H1 (cell line): Measurements from ENCODE around the gene MTIF2. TPM values are rescaled to one million over a fixed set of nuclear protein-coding genes. Genes with fewer than 3 reads are reported as not detected.

Experiments used
- CTCF ChIA-PET: fragments of 300-600 bp; sonication (Branson Sonifier 250); formaldehyde crosslinking; loops from one replicate; lab custom pipeline; 2021; ENCODE audit not compliant: partially characterized antibody; lab: Charles Lee
- POLR2A ChIA-PET: fragments of 300-600 bp; sonication (Branson Sonifier 250); formaldehyde crosslinking; loops from one replicate; lab custom pipeline; 2021; ENCODE audit warnings: inconsistent platforms; ENCODE audit not compliant: partially characterized antibody; lab: Charles Lee
- DNase-seq, 2 experiments: peaks; one replicate each; pipeline versions ENCODE4 v3.0.0 to v3.0.0-alpha.2; 2010 to 2022; ENCODE audit warnings: low spot score in 2 of 2, low read depth in 1 of 2, mixed read lengths in 1 of 2
- FAIRE-seq: peaks from 2 replicates; lab custom pipeline; 2011; peaks lifted over from hg19 to GRCh38; lab: Jason Lieb, UNC
- H2AFZ ChIP-seq: 2 replicates; pipeline ENCODE4 v1.8.1; 2012; ENCODE audit warnings: low read length, inconsistent platforms
- H2AK5ac ChIP-seq: 2 replicates; pipeline ENCODE4 v1.6.1; 2013; ENCODE audit warnings: low read depth, low read length
- H2BK120ac ChIP-seq: replicated peaks from 2 replicates; pipeline ENCODE3; 2013; ENCODE audit warnings: low read depth, low read length, inconsistent platforms
- H2BK12ac ChIP-seq: 2 replicates; pipeline ENCODE4 v1.6.1; 2013; ENCODE audit warnings: low read depth, low read length
- H2BK15ac ChIP-seq: 2 replicates; pipeline ENCODE4 v1.6.1; 2013; ENCODE audit warnings: low read length
- H2BK20ac ChIP-seq: 2 replicates; pipeline ENCODE4 v1.6.1; 2013; ENCODE audit warnings: low read length
- H2BK5ac ChIP-seq: 2 replicates; pipeline ENCODE4 v1.6.1; 2013; ENCODE audit warnings: low read depth, low read length
- H3K14ac ChIP-seq: 2 replicates; pipeline ENCODE4 v1.6.1; 2013; ENCODE audit warnings: inconsistent platforms; ENCODE audit not compliant: insufficient read length
- H3K18ac ChIP-seq: 2 replicates; pipeline ENCODE4 v1.6.1; 2013; ENCODE audit warnings: low read length; ENCODE audit errors: extremely low read depth
- H3K23ac ChIP-seq: 2 replicates; pipeline ENCODE4 v1.6.1; 2013; ENCODE audit warnings: inconsistent platforms; ENCODE audit not compliant: insufficient read length
- H3K23me2 ChIP-seq: 2 replicates; pipeline ENCODE4 v1.6.1; 2013; ENCODE audit warnings: low read depth, low read length
- H3K27ac ChIP-seq: 2 replicates; pipeline ENCODE4 v1.6.1; 2011; ENCODE audit warnings: low read depth, low read length, inconsistent platforms
- H3K27me3 ChIP-seq, 4 experiments: replicated peaks in 1 of 4; 1 replicate in 1 of 4; 2 replicates in 3 of 4; pipeline versions ENCODE4 v1.6.1 to v1.8.1; 2011 to 2013; ENCODE audit warnings: low read length in 3 of 4, mild to moderate bottlenecking in 3 of 4, inconsistent platforms in 2 of 4, mixed read lengths in 2 of 4, moderate library complexity in 1 of 4; ENCODE audit not compliant: control insufficient read depth in 3 of 4, insufficient read depth in 3 of 4; ENCODE audit errors: extremely low read depth in 1 of 4
- H3K36me3 ChIP-seq, 4 experiments: 2 replicates each; pipeline versions ENCODE4 v1.6.1 to v1.8.1; 2011 to 2013; ENCODE audit warnings: mild to moderate bottlenecking in 4 of 4, low read length in 3 of 4, moderate library complexity in 2 of 4, control low read depth in 1 of 4, inconsistent platforms in 1 of 4; ENCODE audit not compliant: insufficient read depth in 4 of 4, control insufficient read depth in 2 of 4
- H3K4ac ChIP-seq: replicated peaks from 2 replicates; pipeline ENCODE3; 2013; ENCODE audit warnings: low read length, low read depth, mixed read lengths, inconsistent platforms; ENCODE audit not compliant: insufficient read length
- H3K4me1 ChIP-seq, 4 experiments: replicated peaks in 1 of 4; 1 replicate in 1 of 4; 2 replicates in 3 of 4; pipeline versions ENCODE4 v1.6.1 to v1.8.1; 2011 to 2013; ENCODE audit warnings: low read length in 3 of 4, inconsistent platforms in 2 of 4, mixed read lengths in 1 of 4; ENCODE audit not compliant: insufficient read depth in 4 of 4, control insufficient read depth in 3 of 4
- H3K4me2 ChIP-seq, 2 experiments: 2 replicates each; pipeline versions ENCODE4 v1.6.1 to v1.8.1; 2011 to 2013; ENCODE audit warnings: low read depth in 2 of 2, low read length in 2 of 2, control low read depth in 1 of 2, inconsistent platforms in 1 of 2, mild to moderate bottlenecking in 1 of 2; ENCODE audit not compliant: insufficient read depth in 1 of 2
- H3K4me3 ChIP-seq, 4 experiments: fragments of 200-600, 300-600 bp in 1 of 4; sonication (generic), shearing (Covaris generic), sonication (Bioruptor Twin) in 1 of 4; 2 replicates each; pipeline versions ENCODE4 v1.5.1 to v1.8.1; 2011 to 2016; ENCODE audit warnings: low read length in 4 of 4, low read depth in 3 of 4, control low read depth in 2 of 4, inconsistent platforms in 2 of 4, mild to moderate bottlenecking in 2 of 4, mixed read lengths in 1 of 4, moderate library complexity in 1 of 4; ENCODE audit not compliant: insufficient read depth in 2 of 4; ENCODE audit errors: extremely low read depth in 1 of 4
- H3K56ac ChIP-seq: replicated peaks from 2 replicates; pipeline ENCODE3; 2013; ENCODE audit warnings: low read depth, mild to moderate bottlenecking, mixed read lengths, low read length, inconsistent platforms; ENCODE audit not compliant: insufficient read length
- H3K79me1 ChIP-seq: 2 replicates; pipeline ENCODE4 v1.6.1; 2013; ENCODE audit warnings: low read depth, low read length, control low read depth
- H3K79me2 ChIP-seq, 2 experiments: 2 replicates each; pipeline versions ENCODE4 v1.6.1 to v1.8.1; 2012 to 2013; ENCODE audit warnings: low read length in 2 of 2, mild to moderate bottlenecking in 2 of 2, inconsistent platforms in 1 of 2; ENCODE audit not compliant: insufficient read depth in 2 of 2, control insufficient read depth in 1 of 2
- H3K9ac ChIP-seq, 4 experiments: replicated peaks in 1 of 4; 1 replicate in 1 of 4; 2 replicates in 3 of 4; pipeline versions ENCODE4 v1.6.1 to v1.8.1; 2011 to 2013; ENCODE audit warnings: low read depth in 3 of 4, low read length in 3 of 4, control low read depth in 2 of 4, mild to moderate bottlenecking in 2 of 4, moderate library complexity in 2 of 4, inconsistent platforms in 1 of 4; ENCODE audit errors: extremely low read depth in 1 of 4
- H3K9me3 ChIP-seq, 2 experiments: 2 replicates each; pipeline versions ENCODE4 v1.6.1 to v1.8.1; 2012 to 2013; ENCODE audit warnings: mild to moderate bottlenecking in 2 of 2, moderate library complexity in 2 of 2, control low read depth in 1 of 2, inconsistent platforms in 1 of 2, low read depth in 1 of 2, low read length in 1 of 2, mixed read lengths in 1 of 2; ENCODE audit not compliant: insufficient read depth in 2 of 2
- H4K20me1 ChIP-seq, 2 experiments: replicated peaks in 1 of 2; 2 replicates each; pipeline versions ENCODE3 to v1.8.1; 2011 to 2013; ENCODE audit warnings: inconsistent platforms in 2 of 2, low read length in 2 of 2, mild to moderate bottlenecking in 1 of 2; ENCODE audit not compliant: insufficient read depth in 2 of 2, control insufficient read depth in 1 of 2
- H4K5ac ChIP-seq: 2 replicates; pipeline ENCODE4 v1.6.1; 2013; ENCODE audit warnings: low read length, low read depth, mixed read lengths, inconsistent platforms; ENCODE audit not compliant: insufficient read length
- H4K8ac ChIP-seq: 2 replicates; pipeline ENCODE4 v1.8.0; 2013; ENCODE audit warnings: mild to moderate bottlenecking, moderate library complexity, low read length, inconsistent platforms; ENCODE audit not compliant: insufficient read depth; ENCODE audit errors: extremely low read depth
- H4K91ac ChIP-seq: replicated peaks from 2 replicates; pipeline ENCODE3; 2013; ENCODE audit warnings: low read length, mixed read lengths, inconsistent platforms; ENCODE audit not compliant: insufficient read length
- CBX5 ChIP-seq: fragments of 300-800, 300-1000 bp; sonication (generic); IDR thresholded peaks from 2 replicates; pipeline ENCODE4 v1.7.1; 2016; ENCODE audit warnings: antibody characterized with exemption, low read length, low read depth
- CHD1 ChIP-seq: IDR thresholded peaks from 2 replicates; pipeline ENCODE4 v1.6.1; 2012; ENCODE audit warnings: low read depth, low read length, improper control_type of control experiment
- EP300 ChIP-seq, 2 experiments: IDR thresholded peaks; 1 replicate in 1 of 2; 2 replicates in 1 of 2; pipeline ENCODE4 v1.6.1; 2011 to 2012; ENCODE audit warnings: low read depth in 2 of 2, low read length in 2 of 2, mild to moderate bottlenecking in 2 of 2, borderline replicate concordance in 1 of 2, inconsistent platforms in 1 of 2, moderate library complexity in 1 of 2
- FOSL1 ChIP-seq: IDR thresholded peaks from 2 replicates; pipeline ENCODE4 v1.6.1; 2011; ENCODE audit warnings: mild to moderate bottlenecking, low read depth, low read length, moderate library complexity; ENCODE audit not compliant: insufficient read depth
- GABPA ChIP-seq: IDR thresholded peaks from 2 replicates; pipeline ENCODE4 v1.6.1; 2011; ENCODE audit warnings: mild to moderate bottlenecking, low read length, moderate library complexity, borderline replicate concordance; ENCODE audit not compliant: insufficient read depth
- NANOG ChIP-seq: IDR thresholded peaks from 2 replicates; pipeline ENCODE4 v1.6.1; 2011; ENCODE audit warnings: low read length, low read depth, mild to moderate bottlenecking, inconsistent platforms; ENCODE audit not compliant: insufficient read depth, poor library complexity, severe bottlenecking
- RFX5 ChIP-seq: IDR thresholded peaks from 2 replicates; pipeline ENCODE4 v1.6.1; 2011; ENCODE audit warnings: low read depth, low read length, improper control_type of control experiment, borderline replicate concordance
- SIRT6 ChIP-seq: IDR thresholded peaks from one replicate; pipeline ENCODE4 v1.7.1; 2012; ENCODE audit warnings: low read length, inconsistent platforms
- SP4 ChIP-seq: IDR thresholded peaks from 2 replicates; pipeline ENCODE4 v1.6.1; 2012; ENCODE audit warnings: low read length, inconsistent platforms
- TEAD4 ChIP-seq: IDR thresholded peaks from 2 replicates; pipeline ENCODE4 v1.6.1; 2012; ENCODE audit warnings: low read depth, low read length, inconsistent platforms, mixed read lengths
- WGBS, 2 experiments: shearing (Covaris generic) in 1 of 2; methylation state at CpG; one replicate each; pipeline versions ENCODE4 v1.1.6 to v1.1.7; 2013 to 2015; ENCODE audit warnings: low lambda C conversion rate in 2 of 2, mixed read lengths in 2 of 2, inconsistent platforms in 1 of 2, low coverage in 1 of 2, missing lambda C conversion rate in 1 of 2; ENCODE audit not compliant: insufficient replicate concordance in 2 of 2, insufficient coverage in 1 of 2, insufficient read length in 1 of 2; ENCODE audit errors: extremely low coverage in 1 of 2, missing lambda C conversion rate in 1 of 2; 5-methylcytosine and 5-hydroxymethylcytosine counted together
- polyA plus RNA-seq, 7 experiments: library from polyadenylated mRNA; depleted of rRNA in 3 of 7; stranded (reverse) in 5 of 7; unstranded in 2 of 7; fragments of >200 nt in 5 of 7; fragments of 200-250 nt in 2 of 7; gene quantifications; 1 replicate in 5 of 7; 2 replicates in 1 of 7; 4 replicates in 1 of 7; pipeline versions ENCODE4 v1.2.1 to v1.2.3, GENCODE V29; 2011 to 2013; ENCODE audit warnings: missing spikeins in 2 of 7, mixed read lengths in 2 of 7
- total RNA-seq: library from RNA; stranded (reverse); fragmentation: NEBNext Ultra II Directional; extraction: Animal tissue kit (Norgen Biotek cat#: 25700); gene quantifications from 2 replicates; pipeline ENCODE4 v1.2.1, GENCODE V29; 2021

Gene MTIF2
- total and polyA plus RNA-seq, 2 of the 8 experiments (the other 6 are each of a cell fraction or from before 2014, with no cell fraction given) = 11.0 to 36.0 TPM

- 0 out of 2 replicates have a peak overlapping the region, but pooled peaks have one; percentile 27 for H2BK12ac ChIP-seq
- H4K20me1 ChIP-seq = no peaks in the 10 kb centered on the region
- no peak overlapping the region for H2BK20ac ChIP-seq
- TF ChIP-seq EP300 (IDR thresholded peaks at IDR 0.05; ENCODE audit: borderline replicate concordance in 1 of 2, low read depth in 2 of 2, low read length in 2 of 2) (no peak), TEAD4 (no peak), CHD1 (no peak), SIRT6 (no peak), FOSL1 (no peak), GABPA (no peak), CBX5 (no peak), NANOG (no peak), RFX5 (no peak), SP4 (no peak)
- no peak for DNase-seq
- H4K5ac ChIP-seq = no peak overlapping the region
- H2BK120ac ChIP-seq = no peak overlapping the region
- no peaks in the 10 kb centered on the region for H3K27me3 ChIP-seq
- H4K91ac ChIP-seq = no peak overlapping the region
- no peak overlapping the region for H3K9ac ChIP-seq
- H3K4me2 ChIP-seq = no peak overlapping the region
- no peak overlapping the region for H2BK15ac ChIP-seq
- POLR2A ChIA-PET = no interaction called here
- H3K23ac ChIP-seq = no peak overlapping the region
- H3K36me3 ChIP-seq = no peaks in the 10 kb centered on the region
- H2AK5ac ChIP-seq = no peak overlapping the region
- FAIRE-seq = no peak
- CTCF ChIA-PET = no interaction called here
- H3K4me3 ChIP-seq = no peak overlapping the region
- H2AFZ ChIP-seq = 0 out of 2 replicates have a peak overlapping the region, but pooled peaks have one; percentile 79
- peaks cover 3 to 15% (median 5%) of the 10 kb centered on the region in 4 experiments; a peak in 5 of 7 replicates for H3K4me1 ChIP-seq
- peak overlapping the region; percentile 24; the same call in 1 of the 2 replicates for H2BK5ac ChIP-seq
- WGBS, 2 experiments = 94% methylated on average over 3 of the region's 3 CpGs; no CpG with 5 or more reads in 1 of the 2 experiments
- H4K8ac ChIP-seq = no peak overlapping the region
- no peaks in the 10 kb centered on the region for H3K79me1 ChIP-seq
- no peak overlapping the region for H3K14ac ChIP-seq
- no peaks in the 10 kb centered on the region for H3K9me3 ChIP-seq
- H3K23me2 ChIP-seq = peaks cover 2% of the 10 kb centered on the region; the same call in 1 of the 2 replicates
- peak overlapping the region; percentile 94 for H3K4ac ChIP-seq
- H3K27ac ChIP-seq = no peak overlapping the region
- H3K18ac ChIP-seq = no peak overlapping the region; the same call in 1 of the 2 replicates
- H3K79me2 ChIP-seq = no peaks in the 10 kb centered on the region
- H3K56ac ChIP-seq = no peak overlapping the region
These were observed 8.3 kb upstream of the MTIF2 start for GRCh38 chr2:55277310-55277709.
